SHP77 (cell line): ENCODE results near the gene NEK10.

Source experiments
- DNase-seq, 2 experiments: peaks; one replicate each; lab custom pipeline; 2025; lab: John Stamatoyannopoulos, UW

NEK10 gene

GRCh38 chr3:27171113-27171512, 198.1 kb downstream of the NEK10 start:
- no peak for DNase-seq

DNA sequence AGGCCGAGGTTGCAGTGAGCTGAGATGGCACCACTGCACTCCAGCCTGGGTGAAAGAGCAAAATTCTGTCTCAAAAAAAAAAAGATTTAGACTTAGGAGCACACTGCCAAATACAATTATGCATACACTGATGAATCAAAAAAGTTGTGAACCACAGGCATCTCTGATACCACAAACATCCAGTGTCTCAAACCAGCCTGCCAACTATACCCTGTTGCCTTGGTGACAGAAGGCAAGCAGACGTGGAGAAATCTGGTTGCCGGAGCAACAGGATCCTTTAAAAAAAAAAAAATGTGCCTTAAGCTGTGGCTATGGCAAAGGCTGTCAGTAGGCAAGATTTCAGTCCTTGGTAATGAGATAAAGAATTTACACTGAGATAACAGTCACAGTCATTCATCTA, 202.3 kb downstream of the NEK10 start:
- DNase-seq: no peak

- DNase-seq: no peak
These were observed 203.9 kb downstream of the NEK10 start for GRCh38 chr3:27165321-27165721.

GRCh38 chr3:27160779-27161287, 208.3 kb downstream of the NEK10 start:
- DNase-seq: no peak

DNA sequence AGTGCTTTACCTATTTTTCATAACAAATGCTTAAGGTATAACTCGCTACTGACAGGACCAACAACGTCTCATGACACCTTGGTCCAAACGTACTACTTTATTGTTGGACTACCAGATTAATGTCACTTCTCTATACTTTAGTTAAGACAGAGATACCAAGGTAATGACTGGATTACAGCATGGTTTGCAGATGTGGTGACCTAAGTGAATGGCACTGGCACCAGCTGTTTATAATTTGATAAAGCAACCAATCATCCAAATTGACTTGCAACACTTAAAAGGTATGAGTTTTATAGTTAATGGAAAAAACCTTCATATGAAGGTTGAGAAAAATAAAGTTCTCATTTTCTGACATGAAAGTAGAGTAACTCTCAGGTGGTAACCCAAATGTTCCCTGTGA, 209.0 kb downstream of the NEK10 start:
- DNase-seq: no peak

- DNase-seq: no peak
These were observed 222.0 kb downstream of the NEK10 start for GRCh38 chr3:27147215-27147614.

DNA sequence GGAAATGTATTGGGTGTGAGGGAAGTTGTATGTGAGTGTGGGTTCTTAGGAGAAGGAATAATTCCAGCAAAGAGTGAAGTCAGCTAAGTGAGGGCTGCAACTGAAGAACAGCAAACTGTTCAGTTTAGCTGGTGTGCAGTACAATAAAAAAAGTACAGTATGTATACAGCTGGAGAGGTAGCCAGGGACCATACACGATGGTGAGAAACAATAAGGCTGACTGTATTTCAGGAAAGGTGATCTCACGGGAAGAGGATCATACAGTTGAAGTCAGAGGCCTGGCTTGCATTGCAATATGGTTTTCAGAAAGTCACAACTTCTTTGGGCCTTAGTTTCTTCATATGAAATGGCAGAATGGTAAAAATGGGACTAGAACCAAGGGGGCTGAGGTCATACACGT, 222.4 kb downstream of the NEK10 start:
- no peak for DNase-seq

GRCh38 chr3:27145719-27146118, 223.5 kb downstream of the NEK10 start:
- DNase-seq: no peak

- DNase-seq: no peak
These were observed 227.5 kb downstream of the NEK10 start for GRCh38 chr3:27141668-27142067.

GRCh38 chr3:27138562-27138961, 230.6 kb downstream of the NEK10 start:
- DNase-seq: no peak

DNA sequence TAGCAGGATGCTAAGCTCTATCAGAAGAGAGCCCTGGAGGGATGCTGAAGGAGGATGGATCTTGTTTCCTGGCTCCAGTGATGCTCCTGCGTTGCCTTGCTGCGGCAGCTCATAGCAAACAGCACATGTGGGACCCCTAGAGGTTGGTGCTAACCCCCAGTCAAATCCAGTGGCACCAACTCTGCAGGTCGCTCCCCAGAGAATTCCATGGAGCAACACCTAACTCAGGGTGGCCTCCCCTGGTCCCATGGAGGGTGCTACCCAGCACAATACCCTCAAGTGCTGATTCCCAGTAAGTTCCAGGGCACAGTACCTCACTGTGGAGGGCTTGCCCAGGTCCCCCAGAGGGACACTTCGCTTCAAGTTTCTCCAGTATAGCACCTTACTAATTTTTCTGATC, 231.2 kb downstream of the NEK10 start:
- no peak for DNase-seq

- peak; percentile 42 to 72 for DNase-seq
These were observed 234.9 kb downstream of the NEK10 start for GRCh38 chr3:27134171-27134796.

- DNase-seq: no peak
These were observed 236.1 kb downstream of the NEK10 start for GRCh38 chr3:27133060-27133459.

DNA sequence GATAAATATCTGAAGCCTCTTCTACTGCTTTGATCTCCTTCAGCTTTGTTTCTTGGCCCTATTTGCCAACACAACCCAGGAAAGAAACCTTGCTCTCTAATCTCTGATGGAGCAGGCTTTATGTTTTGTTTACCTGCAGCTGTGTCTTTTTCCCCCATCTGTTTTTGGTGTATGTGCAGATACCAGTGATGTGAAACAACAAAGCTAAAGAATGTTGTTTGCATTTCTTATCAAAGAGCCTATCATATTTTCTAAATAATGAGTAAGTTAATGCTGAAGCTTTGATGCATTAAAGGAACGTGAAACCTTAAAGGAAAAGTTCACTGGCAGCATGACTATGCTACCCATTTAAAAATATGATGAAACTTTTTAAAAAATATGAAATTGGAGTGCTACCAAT, 238.4 kb downstream of the NEK10 start:
- no peak for DNase-seq

- no peak for DNase-seq
These were observed 241.3 kb downstream of the NEK10 start for GRCh38 chr3:27127879-27128278.

DNA sequence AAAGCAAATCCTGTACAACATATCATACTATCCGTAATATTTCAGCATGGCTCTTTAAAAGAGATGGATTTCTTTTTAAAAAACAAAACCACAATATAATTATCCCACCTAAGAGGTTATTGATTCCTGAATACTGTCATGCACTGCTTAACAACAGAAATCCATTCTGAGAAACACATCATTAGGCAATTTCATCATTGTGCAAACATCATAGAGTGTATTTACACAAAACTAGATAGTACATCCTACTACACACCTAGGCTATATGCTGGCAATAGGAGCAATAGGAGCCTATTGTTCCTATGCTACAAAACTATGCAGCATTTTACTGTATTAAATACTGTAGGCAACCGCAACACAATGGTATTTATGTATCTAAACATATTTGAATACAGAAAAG, 242.0 kb downstream of the NEK10 start:
- peak in 1 of 2 experiments; percentile 15 for DNase-seq

- no peak for DNase-seq
These were observed 243.2 kb downstream of the NEK10 start for GRCh38 chr3:27125821-27126501.

GRCh38 chr3:27119639-27120038, 249.5 kb downstream of the NEK10 start:
- DNase-seq: no peak

- DNase-seq: no peak
These were observed 253.8 kb downstream of the NEK10 start for GRCh38 chr3:27115352-27115751.

GRCh38 chr3:27114684-27115083, 254.5 kb downstream of the NEK10 start:
- no peak for DNase-seq

DNA sequence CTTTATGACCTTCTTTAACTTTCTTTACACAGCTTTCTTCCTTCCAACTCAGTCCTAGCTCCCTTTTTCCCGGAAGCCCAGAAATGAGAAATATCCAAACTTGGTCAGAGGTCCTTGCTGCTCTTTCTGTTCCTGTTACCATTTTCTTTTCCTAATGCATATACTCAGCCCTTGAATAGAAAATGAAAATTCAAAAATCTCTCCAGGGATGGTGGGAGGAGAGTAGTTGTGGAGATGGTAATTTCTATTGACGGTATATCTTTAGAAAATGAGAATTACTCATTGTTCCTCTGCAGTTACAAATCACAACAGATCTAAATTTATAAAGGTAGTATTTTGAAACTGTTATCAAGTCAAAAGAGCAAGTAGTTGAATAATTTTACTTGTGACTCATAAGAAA, 255.1 kb downstream of the NEK10 start:
- DNase-seq: no peak

- no peak for DNase-seq
These were observed 259.2 kb downstream of the NEK10 start for GRCh38 chr3:27110020-27110419.

- DNase-seq: no peak
These were observed 260.9 kb downstream of the NEK10 start for GRCh38 chr3:27108322-27108721.

GRCh38 chr3:27105904-27106303, 263.3 kb downstream of the NEK10 start:
- DNase-seq: no peak
